Measurements from ENCODE around the gene STK38. TPM values are rescaled to one million over a fixed set of nuclear protein-coding genes. Genes with fewer than 3 reads are reported as not detected.

STK38 gene
- total and polyA plus RNA-seq, 5 experiments from 2014 or later, result 46.4 to 163 (median 79.6) TPM

DNA sequence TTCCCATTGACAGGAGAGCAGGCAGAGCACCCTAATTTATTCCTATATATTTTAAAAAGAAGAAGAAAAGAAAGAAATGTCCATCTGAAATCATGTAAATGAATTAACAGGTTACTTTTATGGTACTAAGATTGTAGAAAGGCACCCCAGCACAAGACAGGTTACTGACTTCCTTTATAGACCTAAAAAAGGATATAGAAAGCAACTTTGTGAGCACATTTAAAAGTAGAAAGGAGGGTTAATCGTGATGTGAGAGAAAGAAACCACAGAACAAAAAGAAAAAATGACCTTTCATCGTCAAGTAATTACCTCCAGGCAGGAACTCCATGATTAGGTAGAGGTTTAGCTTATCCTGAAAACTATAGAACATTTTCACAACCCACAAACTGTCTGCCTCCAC is 29.9 kb downstream of the STK38 start:
- peak in 1 of 2 donors; percentile 22 for ATAC-seq
- no peak for DNase-seq
- H3K9me3 Mint-ChIP-seq, result no peaks in the 10 kb centered on the region
- peak overlapping the region in 7 of 10 donors; percentile 7 to 78 (median 60) for H3K27ac Mint-ChIP-seq
- peak overlapping the region in 2 of 10 donors; percentile 11 to 54 for H3K4me3 Mint-ChIP-seq
- no peaks in the 10 kb centered on the region for H3K27me3 Mint-ChIP-seq
- POLR2A ChIA-PET, result interaction anchor here (0.8 to 4.3 kb wide), 5 partner anchors 10 to 82 kb away, joined by 3 to 19 read pairs (median 5); no protein-coding TSS in a partner anchor
- peaks cover 8 to 51% (median 36%) of the 10 kb centered on the region in 4 donors for H3K4me1 Mint-ChIP-seq
- peaks cover 0 to 91% (median 41%) of the 10 kb centered on the region in 3 donors for H3K36me3 Mint-ChIP-seq

GRCh38 chr6:36516988-36517387 is 30.3 kb downstream of the STK38 start:
- Mint-ChIP-seq H3K9me3 (no peaks in the 10 kb centered on the region), H3K27me3 (no peaks in the 10 kb centered on the region), H3K4me1 (peaks cover 10 to 51% (median 39%) of the 10 kb centered on the region in 4 donors), H3K4me3 (peak overlapping the region in 1 of 10 donors; percentile 11), H3K36me3 (peaks cover 3 to 91% (median 42%) of the 10 kb centered on the region in 3 donors), H3K27ac (peak overlapping the region in 4 of 10 donors; percentile 24 to 78 (median 69))
- POLR2A ChIA-PET, result interaction anchor here (0.5 to 4.3 kb wide), 8 partner anchors 10 to 82 kb away, joined by 3 to 19 read pairs (median 4); no protein-coding TSS in a partner anchor
- DNase-seq, result no peak
- ATAC-seq, result no peak

- peak overlapping the region in 1 of 10 donors; percentile 33 for H3K4me3 Mint-ChIP-seq
- POLR2A ChIA-PET, result interaction anchor here (0.5 to 4.3 kb wide), 8 partner anchors 9 to 83 kb away, joined by 3 to 19 read pairs (median 4); no protein-coding TSS in a partner anchor
- ATAC-seq (no peak), DNase-seq (no peak)
- no peaks in the 10 kb centered on the region for H3K27me3 Mint-ChIP-seq
- H3K27ac Mint-ChIP-seq, result peak overlapping the region in 8 of 10 donors; percentile 25 to 78 (median 63)
- peaks cover 4 to 91% (median 43%) of the 10 kb centered on the region in 3 donors for H3K36me3 Mint-ChIP-seq
- H3K4me1 Mint-ChIP-seq, result peaks cover 10 to 51% (median 41%) of the 10 kb centered on the region in 4 donors
- no peaks in the 10 kb centered on the region for H3K9me3 Mint-ChIP-seq
Measured at GRCh38 chr6:36516559-36516958, 30.7 kb downstream of the STK38 start.

DNA sequence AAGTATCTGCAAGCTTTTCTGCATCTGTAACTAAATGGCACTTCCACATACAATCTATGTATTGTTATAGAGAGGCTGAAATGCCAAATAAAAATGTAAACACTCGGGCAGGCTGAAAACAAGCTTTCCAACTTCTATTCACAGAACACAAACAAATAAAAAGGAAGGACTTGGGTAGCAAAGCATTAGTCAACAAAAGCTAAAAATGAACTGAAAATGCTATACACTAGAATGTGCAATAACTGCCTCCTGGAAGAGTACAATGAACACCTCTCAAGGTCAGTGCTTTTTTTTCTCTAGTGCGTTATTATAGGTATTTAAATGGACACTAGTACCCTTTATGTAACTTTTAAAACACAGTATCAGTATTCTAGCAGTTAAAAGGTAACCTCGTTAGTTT is 31.4 kb downstream of the STK38 start:
- peak overlapping the region in 6 of 10 donors; percentile 21 to 66 (median 54) for H3K27ac Mint-ChIP-seq
- DNase-seq (no peak), ATAC-seq (no peak)
- peaks cover 10 to 51% (median 41%) of the 10 kb centered on the region in 4 donors for H3K4me1 Mint-ChIP-seq
- no peaks in the 10 kb centered on the region for H3K27me3 Mint-ChIP-seq
- H3K9me3 Mint-ChIP-seq, result no peaks in the 10 kb centered on the region
- H3K36me3 Mint-ChIP-seq, result peaks cover 4 to 94% (median 43%) of the 10 kb centered on the region in 3 donors
- POLR2A ChIA-PET, result interaction anchor here (0.6 to 4.3 kb wide), 5 partner anchors 18 to 79 kb away, joined by 3 to 19 read pairs (median 4); no protein-coding TSS in a partner anchor
- H3K4me3 Mint-ChIP-seq, result no peak overlapping the region

DNA sequence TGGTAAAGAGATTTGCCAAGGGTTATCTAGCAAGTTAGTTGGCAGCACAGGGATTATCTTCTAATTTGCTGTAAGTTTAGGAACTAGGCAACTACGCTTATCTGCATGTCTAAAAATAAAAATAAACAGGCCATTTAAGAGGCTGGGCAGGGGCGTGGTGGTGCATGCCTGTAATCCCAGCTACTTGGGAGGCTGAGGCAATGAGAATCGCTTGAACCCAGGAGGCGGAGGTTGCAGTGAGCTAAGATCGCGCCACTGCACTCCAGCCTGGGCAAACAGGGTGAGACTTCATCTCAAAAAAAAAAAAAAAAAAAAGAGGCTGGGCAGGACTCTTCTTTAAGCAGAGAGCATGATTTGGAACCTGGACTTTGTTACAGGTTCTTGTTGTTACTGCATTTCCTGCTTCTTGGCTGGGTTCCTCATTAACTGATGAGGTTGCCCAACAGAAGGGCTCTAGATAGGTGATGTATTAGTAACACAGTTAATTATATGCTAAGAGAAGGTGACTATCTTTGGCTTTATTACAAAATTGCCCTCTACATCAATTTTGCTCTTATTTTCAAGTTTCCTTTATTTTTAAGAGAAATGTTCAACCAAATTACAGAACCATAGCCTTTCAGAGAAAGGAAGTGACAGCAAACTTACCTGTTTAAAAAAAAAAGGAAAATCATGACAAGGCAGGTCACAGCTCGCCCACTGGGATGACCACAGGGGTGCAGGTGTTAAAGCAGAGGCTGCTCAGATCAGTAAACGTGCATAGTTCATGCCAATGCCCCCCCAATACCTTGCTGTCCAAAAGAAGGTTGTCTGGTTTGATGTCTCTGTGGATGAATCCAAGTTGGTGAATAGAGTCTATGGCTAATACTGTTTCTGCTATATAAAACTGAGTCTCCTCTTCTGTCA is 32.5 kb downstream of the STK38 start:
- peak overlapping the region in 9 of 10 donors; percentile 9 to 79 (median 63) for H3K27ac Mint-ChIP-seq
- no peaks in the 10 kb centered on the region for H3K9me3 Mint-ChIP-seq
- peaks cover 4 to 94% (median 43%) of the 10 kb centered on the region in 3 donors for H3K36me3 Mint-ChIP-seq
- H3K4me3 Mint-ChIP-seq, result no peak overlapping the region
- no peaks in the 10 kb centered on the region for H3K27me3 Mint-ChIP-seq
- POLR2A ChIA-PET, result interaction anchor here (0.6 to 1.6 kb wide), 2 partner anchors 19 to 81 kb away, joined by 3 to 4 read pairs; no protein-coding TSS in a partner anchor
- no peak for DNase-seq
- no peak for ATAC-seq
- H3K4me1 Mint-ChIP-seq, result peaks cover 10 to 42% (median 36%) of the 10 kb centered on the region in 4 donors

DNA sequence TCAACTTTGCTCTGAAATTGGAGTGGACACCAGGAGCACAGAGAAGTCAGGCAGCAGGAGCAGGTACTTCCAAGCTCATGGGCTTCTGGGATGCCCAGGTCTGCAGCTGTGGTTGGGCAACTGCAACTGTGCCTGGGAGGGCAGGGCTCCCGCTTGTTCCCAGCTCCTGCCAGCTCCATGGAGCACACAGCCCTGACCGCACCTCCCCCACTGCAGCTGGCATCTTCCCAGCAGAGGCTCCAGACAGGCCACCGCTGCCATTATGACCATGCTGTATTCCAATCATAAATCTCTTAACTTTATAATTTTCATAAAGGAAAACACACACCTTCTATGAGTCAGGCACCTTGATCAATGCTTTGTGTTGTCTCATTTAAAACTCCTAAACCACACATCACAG is 36.9 kb downstream of the STK38 start:
- peaks cover 23 to 37% (median 31%) of the 10 kb centered on the region in 4 donors for H3K4me1 Mint-ChIP-seq
- no peaks in the 10 kb centered on the region for H3K27me3 Mint-ChIP-seq
- DNase-seq (no peak), ATAC-seq (no peak)
- H3K4me3 Mint-ChIP-seq, result no peak overlapping the region
- H3K27ac Mint-ChIP-seq, result peak overlapping the region in 5 of 10 donors; percentile 40 to 78 (median 62)
- no peaks in the 10 kb centered on the region for H3K9me3 Mint-ChIP-seq
- peaks cover 4 to 81% (median 51%) of the 10 kb centered on the region in 3 donors for H3K36me3 Mint-ChIP-seq
- POLR2A ChIA-PET, result interaction anchor here (0.6 to 1.1 kb wide), 5 partner anchors 23 to 85 kb away, joined by 3 to 4 read pairs (median 3); no protein-coding TSS in a partner anchor

- H3K9me3 Mint-ChIP-seq, result no peaks in the 10 kb centered on the region
- peaks cover 29 to 41% (median 38%) of the 10 kb centered on the region in 4 donors for H3K4me1 Mint-ChIP-seq
- no peak for DNase-seq
- ATAC-seq, result no peak
- H3K4me3 Mint-ChIP-seq, result peak overlapping the region in 2 of 10 donors; percentile 7 to 19
- peaks cover 4 to 83% (median 47%) of the 10 kb centered on the region in 3 donors for H3K36me3 Mint-ChIP-seq
- no peaks in the 10 kb centered on the region for H3K27me3 Mint-ChIP-seq
- POLR2A ChIA-PET, result interaction anchor here (0.6 to 1.5 kb wide), 4 partner anchors 10 to 71 kb away, joined by 3 to 5 read pairs (median 4); no protein-coding TSS in a partner anchor
- peak overlapping the region in 6 of 10 donors; percentile 41 to 78 (median 68) for H3K27ac Mint-ChIP-seq
Measured at GRCh38 chr6:36508532-36508931, 38.7 kb downstream of the STK38 start.

GRCh38 chr6:36506611-36507010 is 40.7 kb downstream of the STK38 start:
- no peaks in the 10 kb centered on the region for H3K27me3 Mint-ChIP-seq
- H3K9me3 Mint-ChIP-seq, result no peaks in the 10 kb centered on the region
- peaks cover 0 to 84% (median 42%) of the 10 kb centered on the region in 3 donors for H3K36me3 Mint-ChIP-seq
- DNase-seq (no peak), ATAC-seq (peak; percentile 59 to 66)
- POLR2A ChIA-PET, result interaction anchor here (0.9 to 1.7 kb wide), 8 partner anchors 11 to 174 kb away, joined by 3 to 5 read pairs (median 4); partner anchors contain the start of genes KCTD20 and SRSF3
- H3K27ac Mint-ChIP-seq, result peak overlapping the region; percentile 58 to 93 (median 84)
- peaks cover 27 to 41% (median 34%) of the 10 kb centered on the region in 4 donors for H3K4me1 Mint-ChIP-seq
- peak overlapping the region in 9 of 10 donors; percentile 11 to 79 (median 60) for H3K4me3 Mint-ChIP-seq

GRCh38 chr6:36505744-36506534 is 41.3 kb downstream of the STK38 start:
- no peak for DNase-seq
- POLR2A ChIA-PET, result interaction anchor here (0.5 to 1.7 kb wide), 9 partner anchors 12 to 174 kb away, joined by 3 to 5 read pairs (median 4); partner anchors contain the start of genes KCTD20 and SRSF3
- H3K4me1 Mint-ChIP-seq, result peaks cover 27 to 42% (median 34%) of the 10 kb centered on the region in 4 donors
- H3K27me3 Mint-ChIP-seq, result no peaks in the 10 kb centered on the region
- H3K27ac Mint-ChIP-seq, result peak overlapping the region; percentile 58 to 93 (median 84)
- peaks cover 0 to 80% (median 40%) of the 10 kb centered on the region in 3 donors for H3K36me3 Mint-ChIP-seq
- H3K4me3 Mint-ChIP-seq, result peak overlapping the region in 9 of 10 donors; percentile 11 to 79 (median 60)
- ATAC-seq, result peak; percentile 31 to 42
- no peaks in the 10 kb centered on the region for H3K9me3 Mint-ChIP-seq

DNA sequence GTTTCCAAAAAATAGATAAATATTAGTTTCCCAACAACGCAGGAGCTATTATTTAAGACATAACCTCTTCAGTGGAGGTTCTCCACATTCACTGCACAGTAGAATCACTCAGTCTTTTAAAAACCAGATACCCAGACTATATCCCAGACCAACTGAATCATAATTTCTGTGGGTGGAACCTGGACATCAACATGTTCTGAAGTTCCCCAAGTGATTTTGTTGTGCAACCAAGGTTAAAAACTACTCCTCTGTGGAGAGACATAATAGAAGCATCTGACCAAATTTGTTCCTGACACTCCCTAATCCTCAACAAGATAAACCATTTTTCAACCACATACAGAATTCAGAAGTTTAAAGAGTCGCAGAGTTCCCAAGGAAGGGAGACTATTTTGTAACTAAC is 42.3 kb downstream of the STK38 start:
- Mint-ChIP-seq H3K27me3 (no peaks in the 10 kb centered on the region), H3K27ac (peak overlapping the region in 9 of 10 donors; percentile 14 to 93 (median 73)), H3K4me1 (peaks cover 27 to 42% (median 34%) of the 10 kb centered on the region in 4 donors), H3K9me3 (no peaks in the 10 kb centered on the region), H3K4me3 (no peak overlapping the region), H3K36me3 (peaks cover 0 to 75% (median 31%) of the 10 kb centered on the region in 3 donors)
- POLR2A ChIA-PET, result interaction anchor here (1.7 kb wide), 1 partner anchor 12 kb away, joined by 5 read pairs; no protein-coding TSS in a partner anchor
- ATAC-seq (no peak), DNase-seq (no peak)

GRCh38 chr6:36504181-36504580 is 43.1 kb downstream of the STK38 start:
- POLR2A ChIA-PET, result interaction anchor here (1.2 to 1.7 kb wide), 2 partner anchors 13 to 91 kb away, joined by 3 to 5 read pairs; no protein-coding TSS in a partner anchor
- DNase-seq (no peak), ATAC-seq (no peak)
- no peak overlapping the region for H3K4me3 Mint-ChIP-seq
- H3K27ac Mint-ChIP-seq, result peak overlapping the region in 3 of 10 donors; percentile 68 to 89 (median 72)
- peaks cover 28 to 46% (median 39%) of the 10 kb centered on the region in 4 donors for H3K4me1 Mint-ChIP-seq
- H3K36me3 Mint-ChIP-seq, result peaks cover 0 to 76% (median 28%) of the 10 kb centered on the region in 3 donors
- no peaks in the 10 kb centered on the region for H3K9me3 Mint-ChIP-seq
- H3K27me3 Mint-ChIP-seq, result no peaks in the 10 kb centered on the region

All from naive thymus-derived CD8-positive, alpha-beta T cell (primary cell).